NCI-H82 treated with DMSO at 0.1 percent for 48 hours (cell line): ENCODE data around the gene PER3.

Source experiments
- DNase-seq: peaks from one replicate; lab custom pipeline; 2025; ENCODE audit not compliant: unreplicated experiment; lab: John Stamatoyannopoulos, UW

The PER3 gene

DNA sequence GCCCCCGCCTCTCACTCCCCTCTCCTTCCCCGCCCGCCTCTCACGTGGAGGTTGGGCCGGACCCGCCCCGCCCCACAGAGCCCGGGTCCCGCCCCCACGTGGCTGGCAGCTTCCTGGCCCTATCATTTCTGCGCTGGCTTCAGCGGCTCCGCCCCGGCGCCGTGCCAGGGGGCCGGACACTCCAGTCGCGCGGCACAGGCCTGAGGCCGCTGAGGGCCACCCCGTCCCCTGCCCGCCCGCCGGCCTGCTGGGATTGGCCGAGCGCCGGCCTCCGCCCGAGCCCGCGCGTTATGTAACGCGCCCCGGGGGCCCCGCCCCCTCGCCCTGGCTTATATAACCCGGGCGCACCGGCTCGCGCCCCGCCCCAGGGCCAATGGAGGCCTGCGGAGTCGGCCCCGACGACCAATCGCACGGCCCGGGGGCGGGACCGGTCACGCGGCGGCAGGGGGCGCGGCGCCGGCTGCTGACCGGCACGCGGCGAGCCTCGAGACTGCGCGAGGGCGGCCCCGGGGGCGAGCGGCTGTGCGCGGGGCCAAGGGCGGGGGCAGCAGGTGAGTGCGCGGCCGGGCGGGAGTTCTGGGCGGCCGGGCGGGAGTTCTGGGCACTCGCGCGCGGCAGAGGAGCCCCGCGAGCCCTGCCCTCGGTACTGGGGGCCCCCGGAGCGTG, at the start of gene PER3:
Gene PER3 (plus strand): TSS at position 466 of the 666 bp plus-strand sequence. CDS start 587 bp downstream, outside the sequence.
- peak; percentile 88 for DNase-seq

DNA sequence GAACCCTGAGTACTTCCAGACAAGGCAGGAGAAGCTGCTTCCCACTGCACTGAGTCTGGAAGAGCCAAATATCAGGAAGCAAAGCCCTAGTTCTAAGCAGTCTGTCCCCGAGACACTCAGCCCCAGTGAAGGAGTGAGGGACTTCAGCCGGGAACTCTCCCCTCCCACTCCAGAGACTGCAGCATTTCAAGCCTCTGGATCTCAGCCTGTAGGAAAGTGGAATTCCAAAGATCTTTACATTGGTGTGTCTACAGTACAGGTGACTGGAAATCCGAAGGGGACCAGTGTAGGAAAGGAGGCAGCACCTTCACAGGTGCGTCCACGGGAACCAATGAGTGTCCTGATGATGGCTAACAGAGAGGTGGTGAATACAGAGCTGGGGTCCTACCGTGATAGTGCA, 46.0 kb upstream of the PER3 start:
- DNase-seq: no peak

GRCh38 chr1:7743346-7743745, 40.7 kb upstream of the PER3 start:
- DNase-seq: no peak

GRCh38 chr1:7744882-7745281, 39.2 kb upstream of the PER3 start:
- no peak for DNase-seq

GRCh38 chr1:7745783-7746182, 38.3 kb upstream of the PER3 start:
- DNase-seq: no peak

DNA sequence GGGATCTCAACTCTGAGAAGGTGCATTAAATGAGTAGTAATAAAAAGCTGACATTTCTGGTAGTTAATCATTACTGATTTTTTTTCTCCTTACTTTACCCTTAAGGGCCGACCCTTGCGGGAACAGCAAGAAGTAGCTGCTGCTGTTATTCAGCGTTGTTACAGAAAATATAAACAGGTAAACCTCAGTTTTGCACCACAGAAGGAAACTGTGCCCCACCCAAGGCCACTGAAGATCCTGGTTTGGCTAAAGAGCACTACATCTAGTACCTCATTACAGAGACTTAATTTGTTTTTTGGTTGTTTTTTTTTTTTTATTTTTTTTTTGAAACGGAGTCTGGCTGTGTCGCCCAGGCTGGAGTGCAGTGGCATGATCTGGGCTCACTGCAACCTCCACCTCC, 36.5 kb upstream of the PER3 start:
- no peak for DNase-seq

DNA sequence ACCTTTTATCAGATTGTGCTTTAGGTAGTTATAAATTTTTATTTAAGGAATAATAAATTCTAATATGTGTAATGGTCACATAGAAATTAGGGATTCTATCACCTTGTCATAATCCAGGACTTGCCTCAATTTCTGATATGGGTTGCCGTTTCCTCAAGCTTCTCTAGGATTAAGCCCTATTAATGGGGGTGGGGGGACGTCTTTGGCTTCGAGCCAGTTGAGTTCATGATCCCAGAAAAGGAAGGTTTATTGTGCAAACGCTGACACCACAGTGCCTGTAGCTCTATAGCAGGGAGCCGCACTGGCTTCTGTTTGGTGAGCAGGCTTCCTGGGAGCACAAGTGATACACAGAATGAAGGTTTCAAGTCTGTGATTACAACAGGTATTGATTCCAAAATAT, 35.0 kb upstream of the PER3 start:
- DNase-seq: peak; percentile 54

DNA sequence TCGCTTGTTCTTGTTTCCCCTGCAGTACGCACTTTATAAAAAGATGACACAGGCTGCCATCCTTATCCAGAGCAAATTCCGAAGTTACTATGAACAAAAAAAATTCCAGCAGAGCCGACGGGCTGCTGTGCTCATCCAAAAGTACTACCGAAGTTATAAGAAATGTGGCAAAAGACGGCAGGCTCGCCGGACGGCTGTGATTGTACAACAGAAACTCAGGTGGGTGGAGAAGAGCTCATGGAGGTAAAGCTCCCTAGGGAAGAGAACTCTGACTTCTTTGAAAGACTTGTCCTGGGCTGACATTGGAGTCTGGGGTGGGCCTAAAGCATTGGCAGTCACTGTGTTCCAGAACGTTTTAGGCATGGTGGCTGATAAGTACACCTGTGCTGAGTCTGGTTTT, 32.9 kb upstream of the PER3 start:
- no peak for DNase-seq

DNA sequence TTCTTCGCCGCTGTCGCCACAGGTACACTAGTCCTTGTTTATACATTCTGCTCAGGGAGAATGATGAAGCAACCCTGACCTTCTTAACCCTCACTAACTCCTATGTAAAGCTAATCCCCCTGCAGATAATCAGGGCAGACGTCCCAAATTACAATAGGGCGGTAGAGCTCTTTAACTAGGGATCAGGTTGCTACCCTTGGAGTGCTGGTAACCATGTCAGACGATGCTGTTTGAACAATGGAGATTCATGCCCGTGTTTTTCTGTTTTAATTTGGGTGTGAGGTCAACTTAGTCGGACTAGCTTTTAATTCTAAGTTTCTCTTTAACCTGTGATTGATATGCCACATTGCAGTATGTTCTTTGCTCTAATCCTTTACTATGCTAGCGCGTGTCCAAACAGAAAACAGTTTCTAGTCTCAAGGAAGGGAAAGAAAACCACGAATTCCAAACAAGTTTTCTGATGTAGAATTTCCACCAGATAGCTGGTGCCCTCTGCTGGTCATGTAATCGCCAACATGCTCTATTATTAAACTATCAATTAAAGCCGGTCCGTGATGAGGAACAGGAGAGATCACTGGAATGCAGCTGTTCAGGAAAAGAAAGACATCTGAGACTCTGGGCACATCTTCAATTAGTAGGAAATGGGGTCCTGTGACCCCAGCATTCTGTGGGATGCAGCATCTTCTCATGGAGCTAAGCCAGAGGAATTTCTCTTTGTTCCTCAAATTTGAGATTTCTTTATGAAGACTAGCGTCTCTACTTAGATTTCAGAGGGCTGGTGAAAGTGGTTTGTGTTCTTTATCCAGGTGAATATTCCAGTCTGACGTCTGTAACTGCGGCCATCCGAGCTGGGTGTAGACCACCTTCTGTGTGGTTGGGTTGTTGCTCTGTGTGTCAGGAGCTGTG, 31.3 kb upstream of the PER3 start:
- DNase-seq: peak; percentile 94

DNA sequence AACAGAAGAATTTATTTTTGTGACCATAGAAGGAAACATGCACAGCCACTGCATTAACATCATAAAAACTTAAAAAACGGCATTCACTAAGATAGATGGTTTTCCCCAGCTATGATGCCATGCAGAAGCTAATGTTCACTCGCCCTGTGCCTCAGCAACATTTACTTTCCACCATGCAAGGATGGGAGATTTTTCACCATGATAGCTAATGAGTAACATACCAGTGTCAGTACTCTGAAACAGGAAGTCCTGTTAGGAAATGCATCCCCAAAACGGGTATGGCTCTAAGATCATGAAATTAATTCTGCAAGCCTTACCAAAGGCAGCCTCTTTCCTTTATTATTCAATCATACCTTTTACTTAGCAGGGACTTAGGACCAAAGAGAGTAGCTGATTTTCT, 30.4 kb upstream of the PER3 start:
- DNase-seq: no peak

DNA sequence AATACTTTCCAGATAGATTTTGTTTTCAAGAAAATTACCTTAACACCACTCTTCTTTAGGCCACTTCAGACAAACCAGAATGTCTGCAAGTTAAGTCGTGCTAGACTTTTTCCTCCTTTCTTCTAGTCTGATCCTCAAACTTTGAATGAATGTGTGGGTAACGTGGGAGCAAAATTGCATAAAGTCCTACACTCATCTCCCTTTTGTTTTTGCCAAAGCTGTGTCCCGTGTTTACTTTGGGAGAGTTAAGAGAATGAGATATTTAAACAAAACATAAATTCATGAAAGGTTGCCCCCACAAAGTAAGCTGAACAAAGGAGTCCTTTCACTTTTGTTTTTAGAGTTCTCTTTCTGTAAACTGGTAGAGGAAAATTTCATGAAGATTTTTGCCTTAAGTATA, 29.9 kb upstream of the PER3 start:
- DNase-seq: no peak

DNA sequence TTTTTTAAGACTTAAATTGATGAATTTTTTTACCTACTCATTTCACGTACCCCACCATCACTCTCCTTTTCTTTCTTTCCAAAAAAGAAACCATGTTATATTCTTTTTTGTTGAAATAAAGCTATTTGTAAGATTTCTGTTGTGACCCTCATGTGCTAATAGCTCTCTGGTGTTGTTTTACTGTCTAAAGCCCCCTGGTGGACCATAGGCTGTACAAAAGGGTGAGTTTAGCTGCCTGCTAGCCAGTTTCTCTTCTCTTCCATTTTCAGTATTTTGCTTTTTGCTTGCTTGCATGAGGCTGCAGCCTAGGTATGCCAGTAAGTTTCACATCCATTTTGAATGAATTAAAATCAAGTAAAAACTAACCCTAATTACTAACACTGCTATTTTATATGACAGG, 28.6 kb upstream of the PER3 start:
- DNase-seq: no peak

GRCh38 chr1:7760245-7760644, 23.8 kb upstream of the PER3 start:
- no peak for DNase-seq

DNA sequence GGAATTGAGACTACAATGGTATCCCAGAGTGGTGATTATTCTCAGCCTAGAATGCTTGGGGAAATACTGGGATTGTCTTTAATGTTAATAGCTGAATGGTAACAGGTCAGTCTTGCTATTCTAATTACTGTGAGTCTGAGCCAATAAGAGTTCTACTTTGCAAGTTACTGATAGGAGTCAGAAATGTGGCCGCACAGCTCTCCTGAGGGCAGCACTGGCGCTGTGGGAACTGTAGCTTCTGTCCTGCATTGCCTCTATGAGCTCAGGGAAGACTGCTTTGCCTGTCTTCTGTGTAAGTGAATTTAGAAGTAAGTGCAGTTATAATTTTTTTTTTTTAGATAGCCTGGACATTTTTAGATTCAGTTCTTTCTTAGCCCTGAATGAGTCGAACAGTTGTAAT, 23.0 kb upstream of the PER3 start:
- DNase-seq: no peak

GRCh38 chr1:7767176-7767575, 16.9 kb upstream of the PER3 start:
- DNase-seq: no peak

- DNase-seq: no peak
Measured at GRCh38 chr1:7768583-7768982, 15.5 kb upstream of the PER3 start.

- DNase-seq: no peak
Measured at GRCh38 chr1:7769673-7770412, 14.2 kb upstream of the PER3 start.

DNA sequence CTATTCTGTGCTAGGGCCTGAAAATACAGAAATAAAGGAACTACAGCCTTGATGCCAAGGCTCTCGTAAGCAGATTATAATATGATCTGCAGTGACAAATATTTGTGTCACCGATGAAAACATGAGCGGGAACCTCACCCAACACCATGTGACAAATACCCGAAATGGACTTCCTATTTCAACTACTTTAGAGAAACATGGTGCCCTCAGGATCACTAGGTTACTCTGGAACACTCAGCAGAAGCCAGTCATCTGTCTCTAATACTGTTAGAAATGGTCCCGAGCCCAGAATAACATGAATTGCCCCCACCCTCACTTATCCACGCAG, 13.5 kb upstream of the PER3 start:
- DNase-seq: no peak

GRCh38 chr1:7770997-7771822, 12.9 kb upstream of the PER3 start, which contains the start of gene VAMP3:
Gene VAMP3, plus strand, starts transcription at chr1:7771296. Its CDS starts 88 bp downstream, at chr1:7771384.
- DNase-seq: peak; percentile 39

GRCh38 chr1:7771823-7772299, 12.2 kb upstream of the PER3 start:
- no peak for DNase-seq

GRCh38 chr1:7777591-7777990, 6.5 kb upstream of the PER3 start:
- no peak for DNase-seq
